SH-SY5Y (cell line): ENCODE results near the gene KIAA1191.

Experiments used
- GATA2 ChIP-seq: IDR thresholded peaks from 2 replicates; pipeline ENCODE4 v1.6.1; 2011; ENCODE audit warnings: mild to moderate bottlenecking, low read depth, low read length
- GATA3 ChIP-seq: IDR thresholded peaks from 2 replicates; pipeline ENCODE4 v1.6.1; 2011; ENCODE audit warnings: low read depth, mild to moderate bottlenecking, low read length, moderate library complexity

Gene KIAA1191

DNA sequence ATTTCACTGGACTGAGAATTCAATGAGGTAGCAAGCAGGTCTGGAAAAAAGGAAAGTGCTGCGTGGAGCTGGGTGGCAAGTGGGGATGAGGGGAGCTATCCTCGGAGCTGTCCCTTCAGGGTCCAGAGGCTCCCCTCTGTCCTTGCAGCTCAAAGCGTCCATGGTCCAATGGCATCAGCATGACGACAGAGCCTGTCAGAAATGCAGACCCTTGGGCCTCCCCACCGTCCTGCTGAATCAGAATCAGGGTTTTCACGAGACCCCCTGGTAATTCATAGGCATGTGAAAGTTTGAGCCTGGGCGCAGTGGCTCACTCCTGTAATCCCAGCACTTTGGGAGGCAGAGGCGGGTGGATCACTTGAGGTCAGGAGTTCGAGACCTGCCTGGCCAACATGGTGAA lies 32.5 kb upstream of the KIAA1191 start:
- TF ChIP-seq GATA2 (no peak), GATA3 (no peak)

DNA sequence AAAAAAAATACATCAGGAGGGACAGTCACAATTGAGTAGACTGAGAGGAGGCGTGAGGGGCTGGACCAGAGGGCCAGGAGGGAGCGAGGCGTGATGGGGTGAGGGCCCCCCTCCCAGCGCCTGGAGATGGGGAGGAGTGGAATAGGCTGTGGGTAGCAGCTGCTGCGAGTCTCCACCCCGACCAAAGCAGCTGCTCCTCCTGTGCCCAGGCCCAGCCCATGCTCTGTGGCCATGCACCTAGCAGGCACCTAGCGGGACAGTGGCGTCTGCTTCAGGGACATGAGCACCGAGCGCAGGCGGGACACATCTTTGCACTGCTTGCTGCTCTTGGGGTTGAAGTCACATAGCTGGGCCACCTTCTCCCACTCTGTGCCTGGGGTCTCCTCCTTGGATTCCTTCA lies 31.0 kb upstream of the KIAA1191 start:
- TF ChIP-seq GATA3 (no peak), GATA2 (no peak)

DNA sequence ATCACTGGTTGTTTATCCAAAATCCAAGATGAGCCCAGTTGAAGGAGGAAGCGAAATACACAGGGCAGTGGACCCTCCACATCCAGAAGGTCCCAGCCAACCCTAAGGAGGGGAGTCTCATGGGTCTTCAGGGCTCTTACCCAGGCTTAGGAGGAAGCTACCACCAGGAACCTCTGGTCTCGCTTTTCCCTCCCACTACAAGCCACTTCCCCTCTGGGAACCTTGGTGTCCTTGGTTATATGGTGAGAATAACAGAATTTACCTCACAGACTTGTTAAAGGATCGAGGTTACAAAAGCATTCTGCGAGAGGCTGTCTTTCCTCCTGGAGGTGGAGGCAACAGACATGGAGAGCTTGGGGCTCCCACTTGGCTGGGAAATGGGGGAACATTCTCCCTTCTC lies 30.4 kb upstream of the KIAA1191 start:
- no peak for TF ChIP-seq GATA2
- no peak for TF ChIP-seq GATA3

DNA sequence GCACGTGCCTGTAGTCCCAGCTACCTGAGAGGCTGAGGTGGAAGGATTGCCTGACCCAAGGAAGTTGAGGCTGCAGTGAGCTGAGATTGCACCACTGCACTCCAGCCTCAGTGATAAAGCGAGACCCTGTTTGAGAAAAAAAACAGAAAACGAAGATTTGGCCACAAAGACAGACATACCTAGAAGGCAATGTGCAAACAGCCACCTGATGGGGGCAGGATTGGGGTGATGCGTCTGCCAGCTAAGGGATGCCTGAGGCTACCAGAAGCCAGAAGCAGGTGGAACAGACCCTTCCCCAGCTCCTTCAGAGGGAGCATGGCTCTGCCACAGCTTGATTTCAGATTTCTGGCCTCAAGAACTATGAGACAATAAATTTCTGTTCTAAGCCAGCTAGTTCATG lies 29.9 kb upstream of the KIAA1191 start:
- TF ChIP-seq GATA2 (no peak), GATA3 (no peak)

DNA sequence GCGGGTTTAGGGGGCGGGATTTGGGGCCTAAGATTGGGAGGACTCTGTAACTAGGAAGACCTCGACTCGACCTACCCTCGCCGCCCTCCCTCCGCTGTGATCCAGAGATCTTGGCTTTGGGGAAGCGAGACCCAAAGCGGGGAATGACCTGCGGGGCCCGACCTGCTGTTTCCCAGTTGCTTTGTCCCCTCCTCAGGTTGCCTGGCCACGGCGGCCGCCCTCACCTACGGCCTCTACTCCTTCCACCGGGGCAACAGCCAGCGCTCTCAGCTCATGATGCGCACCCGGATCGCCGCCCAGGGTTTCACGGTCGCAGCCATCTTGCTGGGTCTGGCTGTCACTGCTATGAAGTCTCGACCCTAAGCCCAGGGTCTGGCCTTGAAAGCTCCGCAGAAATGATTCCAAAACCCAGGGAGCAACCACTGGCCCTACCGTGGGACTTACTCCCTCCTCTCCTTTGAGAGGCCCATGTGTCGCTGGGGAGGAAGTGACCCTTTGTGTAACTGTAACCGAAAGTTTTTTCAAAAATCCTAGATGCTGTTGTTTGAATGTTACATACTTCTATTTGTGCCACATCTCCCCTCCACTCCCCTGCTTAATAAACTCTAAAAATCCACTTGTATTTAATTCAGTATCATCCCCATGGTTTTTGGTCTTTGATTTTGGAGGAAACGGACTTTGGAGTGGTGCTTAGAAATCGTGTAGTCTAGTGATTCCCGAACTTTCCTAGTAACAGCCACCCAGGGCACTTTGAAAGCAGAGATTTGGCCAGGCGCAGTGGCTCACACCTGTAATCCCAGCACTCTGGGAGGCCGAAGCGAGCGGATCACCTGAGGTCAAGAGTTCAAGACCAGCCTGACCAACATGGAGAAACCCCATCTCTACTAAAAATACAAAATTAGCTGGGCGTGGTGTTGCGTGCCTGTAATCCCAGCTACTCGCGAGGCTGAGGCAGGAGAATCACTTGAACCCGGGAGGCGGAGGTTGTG lies 27.9 kb upstream of the KIAA1191 start:
- no peak for TF ChIP-seq GATA2
- no peak for TF ChIP-seq GATA3

DNA sequence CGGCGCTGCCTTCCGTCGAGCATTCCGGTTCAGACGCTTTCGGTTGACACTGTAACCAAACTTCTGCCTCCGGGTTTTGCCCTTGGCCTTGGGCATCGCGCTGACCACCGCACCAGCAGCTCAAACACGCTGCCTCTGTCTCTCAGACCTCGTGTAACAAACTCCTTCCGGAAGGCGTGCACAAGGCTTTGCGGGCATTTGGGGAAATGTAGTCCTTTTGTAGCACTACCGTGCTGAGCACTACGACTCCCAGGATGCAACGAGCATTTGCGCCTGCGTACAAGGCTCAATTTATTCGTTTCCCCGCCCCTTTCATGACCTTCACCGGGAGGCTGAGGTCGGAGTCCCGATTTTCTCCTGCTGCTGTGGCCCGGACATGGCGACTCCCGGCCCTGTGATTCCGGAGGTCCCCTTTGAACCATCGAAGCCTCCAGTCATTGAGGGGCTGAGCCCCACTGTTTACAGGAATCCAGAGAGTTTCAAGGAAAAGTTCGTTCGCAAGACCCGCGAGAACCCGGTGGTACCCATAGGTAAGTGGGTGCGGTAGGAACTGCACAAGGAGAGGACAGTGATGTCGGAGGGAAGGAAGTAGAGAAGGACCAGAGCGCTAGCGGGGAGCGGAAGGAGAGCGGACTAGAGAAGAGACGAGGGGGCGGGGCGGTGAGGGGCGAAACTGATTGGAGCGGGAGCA lies 27.0 kb upstream of the KIAA1191 start, which contains the start of the genes HIGD2A and NOP16:
TSS of gene HIGD2A (plus strand) at position 308 of the 691 bp plus-strand sequence. CDS start at position 377, 69 bp downstream.
TSS of gene NOP16 (minus strand) at position 155 of the 691 bp plus-strand sequence. CDS start at position 96, 59 bp downstream.
- TF ChIP-seq GATA2 = no peak
- no peak for TF ChIP-seq GATA3

DNA sequence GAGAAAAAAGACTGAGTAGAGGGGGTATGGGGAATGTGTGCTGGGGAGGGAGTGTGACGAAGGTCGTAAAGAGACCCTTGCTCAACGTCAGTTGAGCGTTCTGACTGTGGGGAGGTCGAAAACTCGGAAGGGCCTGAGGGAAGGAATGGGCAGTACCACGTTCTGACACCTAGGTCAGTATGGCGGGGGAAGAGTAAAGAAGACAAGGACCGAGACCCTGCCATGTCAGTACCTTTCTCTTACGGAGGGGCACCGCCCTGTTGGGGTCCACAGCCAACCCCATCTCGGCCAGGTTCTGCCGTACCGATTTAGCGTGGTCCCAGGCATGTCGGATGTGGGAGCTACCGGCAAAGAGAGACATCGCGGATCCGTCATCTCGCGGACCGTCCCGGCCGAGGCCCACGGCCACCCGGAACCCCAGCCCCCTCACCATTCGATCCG lies 26.5 kb upstream of the KIAA1191 start:
- TF ChIP-seq GATA2 (no peak), GATA3 (no peak)

DNA sequence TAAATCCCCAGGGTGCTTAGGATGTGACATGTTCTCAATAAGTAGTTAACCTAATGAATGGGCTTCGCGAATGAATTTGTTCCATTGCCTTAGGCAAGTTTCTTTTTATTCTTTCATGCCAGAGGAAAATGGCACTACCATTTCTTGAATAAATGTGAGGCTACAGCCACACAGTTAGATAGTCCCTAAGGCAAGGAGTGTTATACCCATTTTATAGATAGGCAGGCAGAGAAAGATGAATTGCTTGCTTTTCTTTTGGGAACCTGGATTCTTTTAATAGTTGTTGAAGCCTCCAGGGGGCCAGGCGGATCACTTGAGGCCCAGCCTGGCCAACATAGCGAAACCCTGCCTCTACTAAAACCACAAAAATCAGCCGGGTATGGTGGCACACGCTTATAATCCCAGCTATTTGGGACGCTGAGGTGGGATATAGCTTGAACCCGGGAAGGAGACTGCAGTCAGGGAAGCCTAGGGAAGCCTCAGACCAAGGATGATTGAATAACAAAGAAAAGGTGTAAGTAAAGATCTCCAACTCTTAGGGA lies 25.9 kb upstream of the KIAA1191 start:
- TF ChIP-seq GATA3 (no peak), GATA2 (no peak)

DNA sequence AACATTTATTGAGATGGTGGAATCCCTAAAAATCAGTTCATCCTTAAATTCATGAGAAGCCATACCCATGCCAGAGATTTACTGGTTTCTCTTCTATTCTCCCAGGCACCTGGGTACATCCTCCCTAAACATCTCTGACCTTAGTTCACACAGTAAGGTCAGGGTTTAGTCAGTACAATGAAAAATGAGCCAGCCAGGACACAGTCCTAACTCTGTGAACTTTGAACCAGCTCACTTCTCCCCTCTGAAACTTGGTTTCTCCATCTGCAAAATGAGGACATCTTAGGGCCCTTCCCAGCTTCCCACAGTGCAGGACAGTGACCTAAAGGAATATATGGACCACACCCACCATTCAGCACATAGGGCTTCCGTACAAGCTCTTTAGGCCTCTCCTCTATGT lies 24.9 kb upstream of the KIAA1191 start:
- no peak for TF ChIP-seq GATA3
- no peak for TF ChIP-seq GATA2

DNA sequence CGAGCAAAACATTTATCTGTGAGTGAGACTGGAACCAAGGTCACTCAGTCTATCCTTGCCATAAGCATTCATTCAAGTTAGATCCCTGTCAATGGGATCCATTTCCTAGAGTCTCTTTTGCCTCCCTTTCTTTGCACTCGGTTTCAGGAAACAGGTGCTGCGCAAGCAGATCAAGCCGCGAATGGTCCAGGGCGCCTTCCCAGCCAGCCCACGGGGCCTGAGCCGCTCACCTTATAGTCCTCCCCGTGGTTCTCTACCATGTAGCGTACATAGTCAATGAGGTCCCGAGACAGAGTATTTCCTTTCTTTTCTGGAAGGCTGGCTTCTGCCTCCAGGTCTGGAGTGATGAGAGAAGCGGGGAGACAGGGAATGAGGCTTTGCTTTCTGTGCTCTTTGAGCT lies 23.4 kb upstream of the KIAA1191 start:
- no peak for TF ChIP-seq GATA2
- no peak for TF ChIP-seq GATA3

DNA sequence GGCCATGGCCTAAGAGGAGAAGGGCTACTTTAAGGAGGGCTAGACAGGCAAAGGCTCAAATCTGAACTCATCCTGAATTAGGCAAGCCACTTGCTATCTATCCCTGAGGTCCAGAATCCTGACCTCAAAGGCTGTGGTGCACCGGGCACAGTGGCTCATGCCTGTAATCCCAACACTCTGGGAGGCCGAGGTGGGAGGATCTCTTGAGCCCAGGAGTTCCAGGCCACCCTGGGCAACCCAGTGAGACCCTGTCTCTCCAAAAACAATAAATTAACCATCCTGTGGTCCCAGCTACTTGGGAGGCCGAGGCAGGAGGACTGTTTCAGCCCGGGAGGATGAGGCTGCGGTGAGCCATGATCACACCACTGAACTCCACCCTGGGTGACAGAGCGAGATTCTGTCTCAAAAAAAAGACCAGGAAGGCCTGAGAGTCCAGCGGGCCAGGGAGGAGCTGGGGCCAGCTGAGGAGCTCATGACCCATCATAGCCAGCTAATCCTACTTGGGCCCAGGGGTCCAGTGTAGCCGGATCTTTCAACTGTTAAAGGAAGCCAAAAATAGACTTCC lies 22.9 kb upstream of the KIAA1191 start:
- TF ChIP-seq GATA3 (no peak), GATA2 (no peak)

DNA sequence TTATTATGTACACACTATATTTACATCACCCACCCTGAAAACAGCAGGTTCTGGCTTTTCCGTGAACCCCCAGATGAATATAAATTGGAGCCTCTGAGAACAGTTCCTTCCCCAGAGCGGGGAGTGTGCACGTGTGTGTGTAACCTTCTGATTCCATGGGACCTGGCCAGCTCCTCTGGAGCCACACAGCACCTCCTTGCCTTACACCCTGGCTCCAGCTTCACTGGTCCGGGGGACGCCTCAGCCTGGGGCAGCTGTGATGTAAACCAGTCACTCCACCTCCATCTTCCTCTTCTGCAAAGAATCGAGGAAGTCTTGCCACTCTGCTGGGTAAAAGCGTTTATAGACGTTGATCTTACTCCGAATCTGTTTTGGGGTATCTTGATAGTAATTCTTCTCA lies 22.4 kb upstream of the KIAA1191 start:
- TF ChIP-seq GATA2 (no peak), GATA3 (no peak)

DNA sequence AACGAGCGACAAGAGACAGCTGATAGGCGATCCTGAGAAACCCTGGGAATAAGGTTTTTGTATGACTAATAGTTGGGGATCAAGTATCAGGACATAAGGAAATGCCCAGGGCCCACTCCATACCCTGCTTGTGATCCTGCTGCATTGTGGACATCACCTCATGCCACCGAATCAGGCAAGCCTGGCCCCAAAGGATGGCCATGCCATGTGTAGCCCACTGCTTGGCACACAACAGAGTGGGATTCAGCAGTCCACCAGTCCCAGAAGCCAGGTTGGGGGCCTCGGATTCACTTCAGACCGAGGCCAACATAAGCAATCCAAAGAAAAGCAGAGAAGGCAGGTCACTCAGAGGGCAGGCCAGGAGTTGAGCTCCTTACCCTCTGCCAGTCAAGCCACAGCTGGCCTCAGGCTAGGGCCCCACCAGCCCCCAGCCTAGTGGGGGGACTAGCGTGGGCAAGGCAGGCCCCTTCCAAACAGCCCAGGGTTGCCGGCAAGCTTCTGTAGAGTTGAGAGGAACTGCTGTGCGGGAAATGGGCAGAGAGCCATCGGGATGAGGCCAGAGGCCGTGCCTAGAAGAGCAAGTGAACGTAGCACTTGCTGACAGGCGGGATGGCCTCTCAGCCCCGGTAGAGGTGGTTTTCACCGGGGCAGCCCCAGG lies 21.8 kb upstream of the KIAA1191 start:
- no peak for TF ChIP-seq GATA2
- TF ChIP-seq GATA3 = no peak

DNA sequence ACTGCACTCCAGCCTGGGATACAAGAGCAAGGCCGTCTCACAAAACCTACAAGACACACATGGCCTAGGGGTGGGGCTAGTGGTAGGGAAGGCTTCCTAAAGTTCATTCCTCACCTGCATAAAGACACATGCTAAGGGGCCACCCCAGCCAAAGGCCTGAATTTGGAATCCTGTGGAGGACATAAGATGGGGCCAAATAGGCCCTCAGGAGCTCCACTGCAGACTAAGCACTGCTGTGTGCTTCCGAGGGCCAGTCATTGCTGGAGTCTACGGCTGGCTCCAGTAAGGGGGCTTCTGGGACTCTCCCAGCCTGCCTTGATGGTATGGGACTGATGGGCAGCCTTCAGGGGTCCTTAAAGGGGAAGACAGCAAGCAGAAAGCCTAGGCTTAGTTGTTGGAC lies 21.2 kb upstream of the KIAA1191 start:
- no peak for TF ChIP-seq GATA3
- TF ChIP-seq GATA2 = no peak
